Nephron progenitor cell (in vitro differentiated cells): ENCODE results near the gene CACNA1C.

ENCODE experiments used
- DNase-seq: peaks from one replicate; pipeline ENCODE4 v3.0.0; 2021
- H3K27ac Mint-ChIP-seq: 2 replicates; pipeline ENCODE4 v1.8.0; 2021; ENCODE audit warnings: mild to moderate bottlenecking, moderate library complexity, mixed read lengths
- H3K27me3 Mint-ChIP-seq: 2 replicates; pipeline ENCODE4 v1.8.0; 2021; ENCODE audit warnings: mild to moderate bottlenecking, low read depth, mixed read lengths; ENCODE audit not compliant: poor library complexity
- H3K36me3 Mint-ChIP-seq: 2 replicates; pipeline ENCODE4 v1.8.0; 2021; ENCODE audit warnings: low read depth, mixed read lengths
- H3K4me1 Mint-ChIP-seq: 2 replicates; pipeline ENCODE4 v1.8.0; 2021; ENCODE audit warnings: mixed read lengths
- H3K4me3 Mint-ChIP-seq: 2 replicates; pipeline ENCODE4 v1.8.0; 2021; ENCODE audit warnings: mild to moderate bottlenecking, moderate library complexity, mixed read lengths
- H3K9me3 Mint-ChIP-seq: 2 replicates; pipeline ENCODE4 v1.8.0; 2021; ENCODE audit warnings: mild to moderate bottlenecking, moderate library complexity, mixed read lengths
- CTCF ChIP-seq: fragments of 200-600 bp; sonication (generic); IDR thresholded peaks from 2 replicates; pipeline ENCODE4 v1.5.0; 2021; ENCODE audit warnings: antibody characterized with exemption

CACNA1C gene

GRCh38 chr12:2222691-2223090 lies 169.9 kb downstream of the CACNA1C start:
- Mint-ChIP-seq H3K27ac (no peak overlapping the region), H3K4me3 (no peak overlapping the region), H3K36me3 (no peaks in the 10 kb centered on the region), H3K4me1 (peaks cover 26% of the 10 kb centered on the region), H3K27me3 (peaks cover 15% of the 10 kb centered on the region), H3K9me3 (no peaks in the 10 kb centered on the region)
- no peak for DNase-seq
- no peak for TF ChIP-seq CTCF

- H3K27ac Mint-ChIP-seq: no peak overlapping the region
- peaks cover 18% of the 10 kb centered on the region for H3K27me3 Mint-ChIP-seq
- no peak overlapping the region for H3K4me3 Mint-ChIP-seq
- no peaks in the 10 kb centered on the region for H3K36me3 Mint-ChIP-seq
- peaks cover 18% of the 10 kb centered on the region for H3K4me1 Mint-ChIP-seq
- TF ChIP-seq CTCF: no peak
- H3K9me3 Mint-ChIP-seq: peaks cover 4% of the 10 kb centered on the region
- no peak for DNase-seq
Measured at GRCh38 chr12:2224961-2225360, 172.2 kb downstream of the CACNA1C start.

- H3K4me1 Mint-ChIP-seq: peaks cover 18% of the 10 kb centered on the region
Measured at GRCh38 chr12:2225696-2226095, 172.9 kb downstream of the CACNA1C start.

GRCh38 chr12:2226641-2227040 lies 173.9 kb downstream of the CACNA1C start:
- H3K36me3 Mint-ChIP-seq: no peaks in the 10 kb centered on the region
- H3K9me3 Mint-ChIP-seq: peaks cover 4% of the 10 kb centered on the region
- TF ChIP-seq CTCF: no peak
- no peak overlapping the region for H3K4me3 Mint-ChIP-seq
- H3K27me3 Mint-ChIP-seq: peaks cover 11% of the 10 kb centered on the region
- no peak for DNase-seq
- peaks cover 18% of the 10 kb centered on the region for H3K4me1 Mint-ChIP-seq
- H3K27ac Mint-ChIP-seq: no peak overlapping the region

More at GRCh38 chr12:2225696-2226095, 172.9 kb downstream of the CACNA1C start:
- Mint-ChIP-seq H3K27ac (no peak overlapping the region), H3K4me3 (no peak overlapping the region), H3K9me3 (peaks cover 4% of the 10 kb centered on the region), H3K36me3 (no peaks in the 10 kb centered on the region), H3K27me3 (peaks cover 14% of the 10 kb centered on the region)
- no peak for TF ChIP-seq CTCF
- no peak for DNase-seq

GRCh38 chr12:2227360-2227759 lies 174.6 kb downstream of the CACNA1C start:
- Mint-ChIP-seq H3K27me3 (peaks cover 11% of the 10 kb centered on the region), H3K27ac (no peak overlapping the region), H3K9me3 (peaks cover 4% of the 10 kb centered on the region), H3K4me1 (peaks cover 18% of the 10 kb centered on the region), H3K4me3 (no peak overlapping the region), H3K36me3 (no peaks in the 10 kb centered on the region)
- no peak for DNase-seq
- TF ChIP-seq CTCF: no peak

GRCh38 chr12:2228535-2228934 lies 175.7 kb downstream of the CACNA1C start:
- H3K4me1 Mint-ChIP-seq: peaks cover 18% of the 10 kb centered on the region
- H3K27me3 Mint-ChIP-seq: peaks cover 11% of the 10 kb centered on the region
- no peak overlapping the region for H3K27ac Mint-ChIP-seq
- peaks cover 4% of the 10 kb centered on the region for H3K9me3 Mint-ChIP-seq
- H3K4me3 Mint-ChIP-seq: no peak overlapping the region
- no peaks in the 10 kb centered on the region for H3K36me3 Mint-ChIP-seq
- no peak for TF ChIP-seq CTCF
- DNase-seq: no peak
